HepG2 (cell line): ENCODE data around the gene SH2B2.

Source experiments
- EP300 ChIP-seq, 3 experiments: sonication (generic) in 1 of 3; formaldehyde crosslinking in 1 of 3; IDR thresholded peaks; 2 replicates each; pipeline versions ENCODE4 v1.5.1 to v1.6.1; 2011 to 2020; ENCODE audit warnings: low read depth in 2 of 3, low read length in 2 of 3, borderline replicate concordance in 1 of 3, improper control_type of control experiment in 1 of 3, mild to moderate bottlenecking in 1 of 3, missing genetic modification reagents in 1 of 3, moderate library complexity in 1 of 3
- PRMT3 ChIP-seq: sonication (generic); formaldehyde crosslinking; IDR thresholded peaks from 2 replicates; pipeline ENCODE4 v1.8.1; 2022; ENCODE audit warnings: low read depth, mild to moderate bottlenecking, moderate library complexity, missing genetic modification reagents, borderline replicate concordance
- RFX3 ChIP-seq: IDR thresholded peaks from 2 replicates; pipeline ENCODE4 v1.6.1; 2016; ENCODE audit warnings: missing biosample characterization, missing genetic modification reagents
- ZFP41 ChIP-seq: sonication (generic); formaldehyde crosslinking; IDR thresholded peaks from 2 replicates; pipeline ENCODE4 v1.4.0; 2020; ENCODE audit warnings: mild to moderate bottlenecking, missing genetic modification reagents, borderline replicate concordance
- ZKSCAN8 ChIP-seq: IDR thresholded peaks from 2 replicates; pipeline ENCODE4 v1.6.1; 2016; ENCODE audit warnings: borderline replicate concordance, missing genetic modification reagents, missing compliant biosample characterization
- ZNF121 ChIP-seq: sonication (generic); formaldehyde crosslinking; IDR thresholded peaks from 2 replicates; pipeline ENCODE4 v1.5.0; 2020; ENCODE audit warnings: mild to moderate bottlenecking, missing genetic modification reagents
- ZNF530 ChIP-seq: sonication (generic); formaldehyde crosslinking; IDR thresholded peaks from 2 replicates; pipeline ENCODE4 v1.5.0; 2020; ENCODE audit warnings: low read depth, mild to moderate bottlenecking, missing genetic modification reagents
- TF ChIP-seq, protein P1 (sequence below): sonication (generic); IDR thresholded peaks from 2 replicates; pipeline ENCODE4 v1.6.1; 2016; ENCODE audit warnings: low read depth, borderline replicate concordance
- TF ChIP-seq, protein P2 (sequence below): sonication (generic); formaldehyde crosslinking; IDR thresholded peaks from 2 replicates; pipeline ENCODE4 v1.4.0; 2020; ENCODE audit warnings: missing genetic modification reagents, borderline replicate concordance

DNA sequence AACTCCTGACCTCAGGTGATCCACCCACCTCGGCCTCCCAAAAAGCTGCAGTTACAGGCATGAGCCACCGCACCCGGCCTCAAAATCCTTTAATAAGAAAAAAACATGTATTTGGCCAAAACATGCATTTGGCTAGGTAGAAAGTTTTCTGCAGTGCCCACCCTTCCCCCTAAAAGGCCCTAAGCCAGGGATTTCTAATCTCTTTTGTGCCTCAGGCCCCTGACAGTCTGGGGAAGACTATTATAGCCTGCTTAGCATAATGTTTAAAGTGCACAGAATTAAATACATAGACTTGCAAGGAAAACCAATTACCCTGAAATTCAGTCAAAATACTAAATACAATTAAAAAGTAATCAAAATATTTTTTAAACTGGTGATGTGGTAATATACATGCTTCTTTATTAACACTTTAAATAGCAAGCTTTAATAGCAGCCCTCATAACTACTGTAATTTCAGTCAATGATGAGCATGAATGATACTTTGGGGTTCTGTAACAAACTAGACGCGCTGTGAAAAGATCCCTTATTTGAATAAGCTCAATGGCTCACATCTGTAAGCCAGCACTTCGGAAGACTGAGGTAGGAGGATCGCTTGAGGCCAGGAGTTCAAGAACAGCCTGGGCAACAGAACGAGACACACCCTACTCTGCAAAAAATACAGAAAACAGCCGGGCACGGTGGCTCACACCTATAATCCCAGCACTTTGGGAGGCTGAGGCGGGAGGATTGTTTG, 39.7 kb downstream of the SH2B2 start:
- TF ChIP-seq, protein P1, sequence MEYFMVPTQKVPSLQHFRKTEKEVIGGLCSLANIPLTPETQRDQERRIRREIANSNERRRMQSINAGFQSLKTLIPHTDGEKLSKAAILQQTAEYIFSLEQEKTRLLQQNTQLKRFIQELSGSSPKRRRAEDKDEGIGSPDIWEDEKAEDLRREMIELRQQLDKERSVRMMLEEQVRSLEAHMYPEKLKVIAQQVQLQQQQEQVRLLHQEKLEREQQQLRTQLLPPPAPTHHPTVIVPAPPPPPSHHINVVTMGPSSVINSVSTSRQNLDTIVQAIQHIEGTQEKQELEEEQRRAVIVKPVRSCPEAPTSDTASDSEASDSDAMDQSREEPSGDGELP: no peak
- TF ChIP-seq ZNF530 (CRISPR knock-in tag) (no peak), ZFP41 (CRISPR knock-in tag) (no peak), ZKSCAN8 (CRISPR knock-in tag) (no peak), ZNF121 (CRISPR knock-in tag) (no peak), EP300 (IDR thresholded peaks at IDR 0.05; ENCODE audit: low read depth in 2 of 2, low read length in 2 of 2) (no peak), EP300 (CRISPR knock-in tag; IDR thresholded peaks at IDR 0.05; ENCODE audit: borderline replicate concordance) (no peak), RFX3 (CRISPR knock-in tag) (no peak), PRMT3 (CRISPR knock-in tag) (no peak)
- TF ChIP-seq, protein P2, sequence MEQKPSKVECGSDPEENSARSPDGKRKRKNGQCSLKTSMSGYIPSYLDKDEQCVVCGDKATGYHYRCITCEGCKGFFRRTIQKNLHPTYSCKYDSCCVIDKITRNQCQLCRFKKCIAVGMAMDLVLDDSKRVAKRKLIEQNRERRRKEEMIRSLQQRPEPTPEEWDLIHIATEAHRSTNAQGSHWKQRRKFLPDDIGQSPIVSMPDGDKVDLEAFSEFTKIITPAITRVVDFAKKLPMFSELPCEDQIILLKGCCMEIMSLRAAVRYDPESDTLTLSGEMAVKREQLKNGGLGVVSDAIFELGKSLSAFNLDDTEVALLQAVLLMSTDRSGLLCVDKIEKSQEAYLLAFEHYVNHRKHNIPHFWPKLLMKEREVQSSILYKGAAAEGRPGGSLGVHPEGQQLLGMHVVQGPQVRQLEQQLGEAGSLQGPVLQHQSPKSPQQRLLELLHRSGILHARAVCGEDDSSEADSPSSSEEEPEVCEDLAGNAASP (CRISPR knock-in tag): no peak
